PFSK-1 (cell line): ENCODE results near the gene CEBPE.

Experiments used
- FOXP2 ChIP-seq: optimal IDR thresholded peaks from 2 replicates; pipeline ENCODE3; 2011; ENCODE audit warnings: borderline replicate concordance, control low read depth, inconsistent platforms; ENCODE audit not compliant: insufficient read depth; ENCODE audit errors: extremely low read length, extremely low read depth
- POLR2AphosphoS5 ChIP-seq: IDR thresholded peaks from 2 replicates; pipeline ENCODE4 v1.6.1; 2012; ENCODE audit warnings: low read depth, mild to moderate bottlenecking, control low read depth, low read length, moderate library complexity
- REST ChIP-seq, 2 experiments: IDR thresholded peaks; 2 replicates each; pipeline versions ENCODE4 v1.6.1 to v1.8.0; 2011 to 2012; ENCODE audit warnings: low read depth in 2 of 2, low read length in 2 of 2, control low read depth in 1 of 2, inconsistent platforms in 1 of 2, mild to moderate bottlenecking in 1 of 2, moderate library complexity in 1 of 2; ENCODE audit not compliant: insufficient read depth in 1 of 2
- SIN3A ChIP-seq: IDR thresholded peaks from 2 replicates; pipeline ENCODE4 v1.6.1; 2012; ENCODE audit warnings: mild to moderate bottlenecking, low read length, moderate library complexity, borderline replicate concordance; ENCODE audit not compliant: insufficient read depth
- TAF1 ChIP-seq: IDR thresholded peaks from 2 replicates; pipeline ENCODE4 v1.6.1; 2012; ENCODE audit warnings: low read length, control low read depth, borderline replicate concordance; ENCODE audit not compliant: insufficient read depth

CEBPE gene

GRCh38 chr14:23112359-23113178 lies 6.5 kb downstream of the CEBPE start:
- no peak for TF ChIP-seq SIN3A
- TF ChIP-seq FOXP2 = no peak
- TF ChIP-seq POLR2AphosphoS5 = no peak
- no peak for TF ChIP-seq REST (IDR thresholded peaks at IDR 0.05; ENCODE audit: insufficient read depth in 1 of 2, low read depth in 2 of 2, low read length in 2 of 2)
- no peak for TF ChIP-seq TAF1

- TF ChIP-seq TAF1 (no peak), POLR2AphosphoS5 (no peak), REST (IDR thresholded peaks at IDR 0.05; ENCODE audit: insufficient read depth in 1 of 2, low read depth in 2 of 2, low read length in 2 of 2) (no peak), SIN3A (no peak), FOXP2 (no peak)
These were observed 8.3 kb downstream of the CEBPE start for GRCh38 chr14:23110579-23111365.

- no peak for TF ChIP-seq SIN3A
- no peak for TF ChIP-seq FOXP2
- no peak for TF ChIP-seq REST (IDR thresholded peaks at IDR 0.05; ENCODE audit: insufficient read depth in 1 of 2, low read depth in 2 of 2, low read length in 2 of 2)
- no peak for TF ChIP-seq TAF1
- no peak for TF ChIP-seq POLR2AphosphoS5
These were observed 9.3 kb downstream of the CEBPE start for GRCh38 chr14:23109769-23110168.

GRCh38 chr14:23106747-23107045 lies 12.4 kb downstream of the CEBPE start:
- TF ChIP-seq REST (IDR thresholded peaks at IDR 0.05; ENCODE audit: insufficient read depth in 1 of 2, low read depth in 2 of 2, low read length in 2 of 2) (no peak), FOXP2 (no peak), POLR2AphosphoS5 (no peak)
